GM23338 (cell line): ENCODE measurements around the gene KIF25. TPM values are rescaled to one million over a fixed set of nuclear protein-coding genes. Genes with fewer than 3 reads are reported as not detected.

Experiments used
- ATAC-seq: fragments of 200-7000 bp; cut with Tn5 transposase; 3 replicates; pipeline ENCODE4 v1.9.1; 2020
- DNase-seq: peaks from one replicate; pipeline ENCODE4 v3.0.0-alpha.2; 2015; ENCODE audit warnings: low spot score
- H2AFZ ChIP-seq: fragments of 200-600 bp; sonication (generic); 2 replicates; pipeline ENCODE4 v1.8.0; 2016; ENCODE audit warnings: antibody characterized with exemption, mild to moderate bottlenecking, moderate library complexity
- H3F3A ChIP-seq: fragments of 200-600 bp; sonication (generic); replicated peaks from 2 replicates; pipeline ENCODE4 v1.8.0; 2017; ENCODE audit warnings: antibody characterized with exemption, mixed run types, low read depth
- H3K27ac ChIP-seq: fragments of 200-600 bp; sonication (generic); 2 replicates; pipeline ENCODE4 v1.6.1; 2016; ENCODE audit warnings: low read depth
- H3K27me3 ChIP-seq: fragments of 200-600 bp; sonication (generic); 2 replicates; pipeline ENCODE4 v1.8.0; 2016; ENCODE audit warnings: mild to moderate bottlenecking, mixed run types, moderate library complexity; ENCODE audit not compliant: insufficient read depth
- H3K36me3 ChIP-seq: fragments of 200-600 bp; sonication (generic); 2 replicates; pipeline ENCODE4 v1.8.0; 2016; ENCODE audit warnings: mild to moderate bottlenecking; ENCODE audit not compliant: insufficient read depth
- H3K4me1 ChIP-seq: fragments of 200-600 bp; sonication (generic); 2 replicates; pipeline ENCODE4 v1.8.0; 2016; ENCODE audit warnings: mild to moderate bottlenecking, moderate library complexity; ENCODE audit not compliant: insufficient read depth
- H3K4me2 ChIP-seq: fragments of 200-600 bp; sonication (generic); 2 replicates; pipeline ENCODE4 v1.7.1; 2017; ENCODE audit warnings: mixed run types
- H3K4me3 ChIP-seq: fragments of 200-600 bp; sonication (generic); 2 replicates; pipeline ENCODE4 v1.6.1; 2016; ENCODE audit warnings: mixed run types
- H3K79me2 ChIP-seq: fragments of 200-600 bp; sonication (generic); replicated peaks from 2 replicates; pipeline ENCODE4 v1.8.0; 2017; ENCODE audit warnings: mild to moderate bottlenecking; ENCODE audit not compliant: insufficient read depth
- H3K9me2 ChIP-seq: fragments of 200-600 bp; sonication (generic); 2 replicates; pipeline ENCODE4 v1.8.0; 2017; ENCODE audit not compliant: insufficient read depth
- H4K20me1 ChIP-seq: fragments of 200-600 bp; sonication (generic); replicated peaks from 2 replicates; pipeline ENCODE4 v1.8.0; 2017; ENCODE audit warnings: mild to moderate bottlenecking; ENCODE audit not compliant: insufficient read depth
- H3K27ac Mint-ChIP-seq: 2 replicates; pipeline ENCODE4 v1.8.0; 2020; ENCODE audit warnings: inconsistent platforms, mild to moderate bottlenecking, moderate library complexity, mixed read lengths
- H3K27me3 Mint-ChIP-seq: 3 replicates; pipeline ENCODE4 v1.8.0; 2022; ENCODE audit warnings: low read depth, mild to moderate bottlenecking, moderate library complexity, mixed read lengths, inconsistent platforms; ENCODE audit not compliant: insufficient read depth, poor library complexity
- H3K36me3 Mint-ChIP-seq: 3 replicates; pipeline ENCODE4 v1.8.0; 2021; ENCODE audit warnings: low read depth, mild to moderate bottlenecking, inconsistent platforms, moderate library complexity, mixed read lengths
- H3K4me1 Mint-ChIP-seq: 3 replicates; pipeline ENCODE4 v1.8.0; 2020; ENCODE audit warnings: mild to moderate bottlenecking, inconsistent platforms, mixed read lengths
- H3K4me3 Mint-ChIP-seq: 3 replicates; pipeline ENCODE4 v1.8.0; 2021; ENCODE audit warnings: moderate library complexity, mild to moderate bottlenecking, inconsistent platforms, mixed read lengths
- H3K9me3 Mint-ChIP-seq: 3 replicates; pipeline ENCODE4 v1.8.0; 2020; ENCODE audit warnings: moderate library complexity, mild to moderate bottlenecking, inconsistent platforms, mixed read lengths
- CREB1 ChIP-seq: fragments of 250-450 bp; sonication (Bioruptor Pico); IDR thresholded peaks from 2 replicates; pipeline ENCODE4 v1.5.0; 2020; ENCODE audit warnings: low read depth, mild to moderate bottlenecking, moderate library complexity
- EZH2phosphoT487 ChIP-seq: fragments of 200-600 bp; sonication (generic); IDR thresholded peaks from one replicate; pipeline ENCODE4 v1.8.1; 2018; ENCODE audit warnings: antibody characterized with exemption; ENCODE audit not compliant: unreplicated experiment
- JUNB ChIP-seq: IDR thresholded peaks from one replicate; pipeline ENCODE4 v1.6.1; 2016; ENCODE audit warnings: antibody characterized with exemption; ENCODE audit not compliant: unreplicated experiment
- POLR2AphosphoS5 ChIP-seq: IDR thresholded peaks from 2 replicates; pipeline ENCODE4 v1.6.1; 2016; ENCODE audit warnings: antibody characterized with exemption, low read depth
- STAT1 ChIP-seq: IDR thresholded peaks from one replicate; pipeline ENCODE4 v1.6.1; 2016; ENCODE audit warnings: antibody characterized with exemption; ENCODE audit not compliant: unreplicated experiment
- ZNF114 ChIP-seq: fragments of 250-450 bp; sonication (Bioruptor Pico); IDR thresholded peaks from 2 replicates; pipeline ENCODE4 v1.5.0; 2020; ENCODE audit warnings: mild to moderate bottlenecking, moderate library complexity
- ZNF331 ChIP-seq: fragments of 250-450 bp; sonication (Bioruptor Pico); IDR thresholded peaks from 2 replicates; pipeline ENCODE4 v1.5.0; 2020; ENCODE audit warnings: low read depth, mild to moderate bottlenecking, moderate library complexity
- ZNF462 ChIP-seq: fragments of 250-450 bp; sonication (Bioruptor Pico); IDR thresholded peaks from 2 replicates; pipeline ENCODE4 v1.5.0; 2020; ENCODE audit warnings: mild to moderate bottlenecking, moderate library complexity
- polyA plus RNA-seq: library from polyadenylated mRNA; unstranded; fragments of >200 nt; fragmentation: Nextera tagmentation; extraction: Ambion mirVana; gene quantifications from 2 replicates; pipeline ENCODE4 v1.2.1, GENCODE V29; 2016
- total RNA-seq: library from RNA; depleted of rRNA; stranded (reverse); fragments of >200 nt; shearing (Covaris generic); gene quantifications from 2 replicates; pipeline ENCODE4 v1.2.3, GENCODE V29; 2014

The KIF25 gene
- total and polyA plus RNA-seq, 2 experiments from 2014 or later = 0.69 to 0.76 TPM

GRCh38 chr6:167951781-167952511, 45.5 kb upstream of the KIF25 start (continued):
- TF ChIP-seq ZNF462 (CRISPR knock-in tag) (no peak), ZNF331 (no peak), STAT1 (no peak), CREB1 (CRISPR knock-in tag) (no peak), POLR2AphosphoS5 (no peak), JUNB (no peak), EZH2phosphoT487 (no peak)

- ATAC-seq (no peak), DNase-seq (no peak)
- Mint-ChIP-seq H3K27me3 (peaks cover 4% of the 10 kb centered on the region), H3K4me1 (no peaks in the 10 kb centered on the region), H3K27ac (0 out of 2 replicates have a peak overlapping the region, but pooled peaks have one; percentile 36), H3K36me3 (peaks cover 56% of the 10 kb centered on the region), H3K9me3 (no peaks in the 10 kb centered on the region; the same call in 2 of the 3 replicates), H3K4me3 (no peak overlapping the region)
- H3K27me3 ChIP-seq = no peaks in the 10 kb centered on the region
- H3K36me3 ChIP-seq = peaks cover 45% of the 10 kb centered on the region
- no peaks in the 10 kb centered on the region for H3K9me2 ChIP-seq
- no peaks in the 10 kb centered on the region for H3F3A ChIP-seq
- peaks cover 6% of the 10 kb centered on the region; the same call in 1 of the 2 replicates for H4K20me1 ChIP-seq
- H3K4me2 ChIP-seq = no peak overlapping the region
- H2AFZ ChIP-seq = no peak overlapping the region
- no peak overlapping the region for H3K4me3 ChIP-seq
- peak; percentile 29 for TF ChIP-seq EZH2phosphoT487
- no peak for TF ChIP-seq ZNF114 (CRISPR knock-in tag)
- no peak overlapping the region for H3K27ac ChIP-seq
- H3K79me2 ChIP-seq = peaks cover 10% of the 10 kb centered on the region
- no peaks in the 10 kb centered on the region for H3K4me1 ChIP-seq
Measured at GRCh38 chr6:167952512-167952859, 45.0 kb upstream of the KIF25 start.
